T1000 (cell line): ENCODE data around the gene YIPF6.
"Not testable (repeated sequence)": the region's sequence is repeated elsewhere in the genome, so short reads cannot be mapped to it uniquely, and the experiment has no call there.

Experiments
- DNase-seq: peaks from one replicate; lab custom pipeline; 2025; ENCODE audit warnings: mixed read lengths; lab: John Stamatoyannopoulos, UW

The YIPF6 gene, protein sequence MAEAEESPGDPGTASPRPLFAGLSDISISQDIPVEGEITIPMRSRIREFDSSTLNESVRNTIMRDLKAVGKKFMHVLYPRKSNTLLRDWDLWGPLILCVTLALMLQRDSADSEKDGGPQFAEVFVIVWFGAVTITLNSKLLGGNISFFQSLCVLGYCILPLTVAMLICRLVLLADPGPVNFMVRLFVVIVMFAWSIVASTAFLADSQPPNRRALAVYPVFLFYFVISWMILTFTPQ

GRCh38 chrX:68498508-68499379 lies at the start of gene YIPF6:
Gene YIPF6, plus strand, starts transcription at chrX:68499051. Its CDS starts 16 bp downstream, at chrX:68499067.
- DNase-seq: peak; percentile 36

DNA sequence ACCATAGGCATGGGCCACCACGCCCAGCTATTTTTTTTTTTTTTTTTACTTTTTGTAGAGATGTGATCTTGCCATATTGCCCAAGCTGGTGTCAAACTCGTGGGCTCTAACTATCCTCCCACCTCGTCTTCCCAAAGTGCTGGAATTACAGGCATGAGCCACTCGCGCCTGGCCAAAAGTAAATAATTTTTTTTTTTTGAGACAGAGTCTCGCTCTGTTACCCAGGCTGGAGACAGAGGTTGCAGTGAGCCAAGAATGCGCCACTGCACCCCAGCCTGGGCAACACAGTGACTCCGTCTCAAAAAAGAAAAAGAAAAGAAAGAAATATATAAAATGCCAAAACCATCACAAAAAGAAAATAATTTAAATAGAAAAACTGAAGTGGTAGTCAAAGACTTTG lies 47.1 kb upstream of the YIPF6 start:
- DNase-seq: no peak

DNA sequence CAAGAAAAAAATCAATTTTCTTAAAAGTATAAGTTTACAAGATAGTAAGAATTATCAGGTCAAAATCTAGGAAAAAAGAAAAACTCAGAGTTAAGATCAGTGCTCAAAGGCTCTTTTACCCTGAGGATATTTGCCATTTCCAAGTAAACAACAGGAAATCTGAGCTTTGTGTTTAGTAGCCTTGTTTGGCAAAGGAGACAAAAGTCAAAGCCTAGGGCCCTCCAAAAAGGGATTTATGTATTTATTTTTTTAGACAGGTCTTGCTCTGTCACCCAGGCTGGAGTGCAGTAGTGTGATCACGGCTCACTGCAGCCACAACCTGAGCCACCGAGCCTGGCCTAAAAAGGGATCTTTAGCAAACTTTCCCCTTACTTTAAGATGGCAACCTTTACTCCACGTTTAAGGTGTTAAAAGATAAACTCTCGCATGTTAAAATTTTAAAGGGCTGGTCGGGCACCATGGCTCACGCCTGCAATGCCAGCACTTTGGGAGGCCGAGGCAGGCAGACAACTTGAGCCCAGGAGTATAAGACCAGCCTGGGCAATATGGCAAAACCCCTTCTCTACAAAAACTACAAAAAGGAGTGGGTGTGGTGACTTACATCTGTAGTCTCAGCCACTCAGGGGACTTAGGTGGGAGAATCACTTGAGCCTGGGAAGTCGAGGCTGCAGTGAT lies 44.2 kb upstream of the YIPF6 start:
- no peak for DNase-seq

DNA sequence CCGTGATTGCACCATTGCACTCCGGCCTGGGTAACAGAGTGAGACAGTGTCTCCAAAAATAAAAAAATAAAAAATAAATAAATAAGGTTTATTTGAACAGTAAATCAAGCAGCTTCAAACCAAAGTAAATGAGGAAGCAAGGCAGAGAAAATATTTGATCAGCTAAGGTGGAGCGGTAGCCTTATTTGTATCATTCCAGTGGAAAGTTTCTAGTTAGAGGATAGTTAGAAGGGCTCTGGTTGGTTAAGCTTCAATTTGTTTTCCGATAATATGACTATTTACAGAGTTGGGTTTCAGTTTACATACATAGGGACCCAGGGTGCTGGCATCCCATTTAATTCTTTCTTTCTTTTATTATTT lies 43.7 kb upstream of the YIPF6 start:
- no peak for DNase-seq

- no peak for DNase-seq
Observed at GRCh38 chrX:68461093-68461492, 37.8 kb upstream of the YIPF6 start.

DNA sequence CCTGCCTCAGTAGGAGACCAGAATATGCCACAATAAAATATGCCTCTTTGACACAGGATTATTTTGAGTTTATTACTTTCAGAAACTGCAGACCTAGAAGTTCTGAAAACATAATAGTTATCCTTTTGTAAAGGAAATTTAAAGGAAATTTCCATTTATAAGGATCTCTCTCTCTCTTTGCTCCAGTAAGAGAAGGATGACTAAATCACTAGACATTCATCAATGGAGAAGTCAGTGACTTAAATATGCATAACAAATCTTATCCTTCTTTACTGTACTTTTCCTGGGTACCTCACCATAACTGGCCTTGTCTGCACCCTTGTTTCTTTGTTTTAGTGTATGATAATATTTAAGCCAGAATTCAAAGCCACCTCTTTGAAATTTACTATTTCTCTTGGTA lies 37.3 kb upstream of the YIPF6 start:
- no peak for DNase-seq

DNA sequence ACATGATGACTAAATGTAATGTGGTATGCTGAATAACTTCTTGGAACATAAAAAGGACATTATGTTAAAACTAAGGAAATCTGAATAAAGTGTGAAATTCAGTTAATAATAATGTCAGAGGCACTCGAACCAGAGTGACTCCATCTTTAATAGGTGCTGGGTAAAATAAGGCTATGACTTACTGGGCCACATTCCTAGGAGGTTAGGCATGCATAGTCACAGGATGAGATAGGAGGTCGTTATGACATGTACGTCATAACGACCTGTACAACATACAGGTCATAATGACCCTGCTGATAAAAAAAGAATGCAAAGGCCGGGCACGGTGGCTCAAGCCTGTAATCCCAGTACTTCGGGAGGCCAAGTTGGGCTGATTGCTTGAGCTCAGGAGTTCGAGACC lies 36.7 kb upstream of the YIPF6 start:
- DNase-seq: no peak

- DNase-seq: no peak
Observed at GRCh38 chrX:68462653-68463052, 36.2 kb upstream of the YIPF6 start.

DNA sequence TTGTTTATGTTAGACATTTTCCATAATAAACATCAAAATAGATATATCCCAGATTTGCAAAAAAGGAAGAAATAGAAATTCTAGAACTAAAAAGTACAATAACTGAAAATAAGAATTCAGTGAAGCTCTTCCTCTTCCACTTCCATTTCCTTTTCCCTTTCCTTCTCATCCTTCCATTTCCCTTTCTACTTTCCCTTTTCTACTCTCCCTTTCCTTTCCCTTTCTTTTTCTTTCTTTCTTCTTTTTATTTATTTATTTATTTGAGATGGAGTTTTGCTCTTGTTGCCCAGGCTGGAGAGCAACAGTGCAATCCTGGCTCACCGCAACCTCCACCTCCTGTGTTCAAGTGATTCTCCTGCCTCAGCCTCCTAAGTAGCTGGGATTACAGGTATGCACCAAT lies 35.0 kb upstream of the YIPF6 start:
- DNase-seq: no peak

DNA sequence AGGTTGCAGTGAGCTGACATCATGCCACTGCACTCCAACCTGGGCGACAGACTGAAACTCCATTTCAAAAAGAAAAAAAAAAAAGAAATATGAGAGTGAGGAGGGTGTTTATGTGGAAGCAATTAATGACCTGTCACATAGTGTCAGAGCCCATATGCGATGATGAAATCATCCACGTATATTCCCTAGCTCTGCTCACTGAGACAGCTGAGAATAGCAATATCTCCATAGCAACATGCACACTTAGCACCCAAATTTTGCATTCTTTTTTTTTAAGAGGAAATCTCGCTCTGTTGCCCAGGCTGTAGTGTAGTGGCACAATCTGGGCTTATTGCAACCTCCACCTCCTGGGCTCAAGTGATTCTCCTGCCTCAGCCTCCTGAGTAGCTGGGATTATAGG lies 34.1 kb upstream of the YIPF6 start:
- no peak for DNase-seq

DNA sequence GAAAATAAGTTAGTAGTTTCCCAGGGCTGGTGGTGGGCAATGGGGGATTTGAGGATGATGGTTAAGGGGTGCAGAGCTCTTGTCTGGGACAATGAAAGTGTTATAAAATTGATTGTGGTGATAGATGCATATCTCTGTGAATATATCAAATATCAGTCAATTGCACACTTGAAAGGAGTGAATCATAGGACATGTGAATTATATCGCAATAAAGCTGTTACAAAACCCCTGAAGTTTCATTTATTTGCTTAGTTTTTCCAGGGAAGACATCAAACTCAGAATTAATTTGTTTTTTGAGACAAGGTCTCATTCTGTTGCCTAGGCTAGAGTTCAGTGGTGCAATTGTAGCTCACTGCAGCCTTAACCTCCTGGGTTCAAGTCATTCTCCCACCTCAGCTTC lies 17.9 kb upstream of the YIPF6 start:
- no peak for DNase-seq

- not testable (repeated sequence) for DNase-seq
Observed at GRCh38 chrX:68486198-68486597, 12.7 kb upstream of the YIPF6 start.

DNA sequence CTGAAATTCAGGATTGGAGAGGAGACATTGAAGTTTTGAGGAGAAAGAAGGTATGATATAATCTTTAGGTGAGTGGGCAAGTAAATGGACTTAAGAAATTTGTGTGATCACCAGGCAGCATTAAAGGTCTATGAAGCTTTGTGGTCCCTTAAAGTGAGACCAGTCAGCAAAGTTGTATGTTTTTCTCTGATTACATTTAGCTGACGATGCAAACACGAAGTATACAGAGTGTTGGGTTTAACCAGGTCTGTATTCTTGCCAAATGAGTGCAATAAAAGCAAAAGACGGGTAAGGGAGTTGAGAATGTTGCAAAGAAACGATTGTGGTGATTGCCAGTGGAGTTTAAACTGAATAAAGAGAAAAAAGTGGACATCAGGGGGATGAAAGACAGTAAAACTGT lies 11.6 kb upstream of the YIPF6 start:
- no peak for DNase-seq

GRCh38 chrX:68487924-68488323 lies 10.9 kb upstream of the YIPF6 start:
- DNase-seq: no peak

DNA sequence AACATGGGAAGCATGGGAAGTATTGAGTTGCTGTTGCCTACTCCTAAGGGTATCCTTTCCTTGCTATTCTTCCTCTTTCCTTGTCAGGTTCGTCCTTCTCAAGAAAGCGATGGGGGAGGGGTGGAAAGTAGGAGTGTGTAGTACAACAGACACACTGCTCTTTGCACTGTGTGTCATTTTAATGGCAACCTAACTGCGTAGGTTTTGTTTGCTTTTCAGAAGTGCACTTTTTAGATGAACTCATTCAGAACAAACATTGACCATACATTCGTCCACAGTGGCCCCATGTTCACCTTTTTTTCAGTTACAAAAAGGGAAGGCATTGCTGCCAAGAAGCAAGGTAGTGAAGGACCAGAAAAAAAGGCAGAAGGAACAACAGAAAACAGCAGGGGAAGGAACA lies 10.2 kb upstream of the YIPF6 start:
- no peak for DNase-seq

GRCh38 chrX:68490644-68491043 lies 8.2 kb upstream of the YIPF6 start:
- no peak for DNase-seq

DNA sequence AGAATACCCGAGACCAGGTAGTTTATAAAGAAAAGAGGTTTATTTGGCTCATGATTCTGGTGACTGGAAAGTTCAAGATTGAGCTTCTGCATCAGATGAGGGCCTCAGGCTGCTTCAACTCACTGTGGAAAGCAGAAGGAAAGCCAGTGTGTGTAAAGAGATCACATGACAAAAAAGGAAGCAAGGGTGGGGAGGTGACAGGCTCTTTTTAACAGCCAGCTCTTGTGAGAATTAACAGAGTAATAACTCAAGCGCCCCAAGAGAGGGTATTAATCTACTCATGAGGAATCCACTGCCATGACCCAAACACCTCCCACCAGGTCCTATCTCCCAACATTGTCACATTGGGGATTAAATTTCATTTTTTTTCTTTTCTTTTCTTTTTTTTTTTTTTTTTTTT lies 6.3 kb upstream of the YIPF6 start:
- DNase-seq: no peak

GRCh38 chrX:68493776-68494175 lies 5.1 kb upstream of the YIPF6 start:
- not testable (repeated sequence) for DNase-seq

DNA sequence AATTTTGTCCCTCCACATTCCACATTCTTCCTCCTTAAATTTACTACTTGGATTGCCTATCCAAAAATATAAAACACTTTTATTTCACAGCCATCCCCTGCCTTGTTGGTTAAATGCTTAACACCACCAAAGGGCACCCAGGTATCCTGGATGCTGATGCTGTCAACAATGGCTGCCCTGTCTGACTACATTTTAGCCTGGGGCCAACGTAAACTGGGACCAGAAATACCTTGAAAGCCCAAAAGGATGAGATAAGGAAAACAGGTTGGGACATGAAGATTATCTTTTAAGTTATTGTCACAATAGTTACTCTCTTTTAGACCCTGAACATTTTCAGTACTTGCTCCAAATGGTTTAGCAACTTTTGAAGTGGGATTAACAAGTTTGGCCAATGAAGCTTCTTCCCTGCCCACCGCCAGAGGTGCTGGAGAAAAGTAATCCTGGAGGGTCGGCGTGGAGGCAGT lies 775 bp upstream of the YIPF6 start:
- DNase-seq: no peak

DNA sequence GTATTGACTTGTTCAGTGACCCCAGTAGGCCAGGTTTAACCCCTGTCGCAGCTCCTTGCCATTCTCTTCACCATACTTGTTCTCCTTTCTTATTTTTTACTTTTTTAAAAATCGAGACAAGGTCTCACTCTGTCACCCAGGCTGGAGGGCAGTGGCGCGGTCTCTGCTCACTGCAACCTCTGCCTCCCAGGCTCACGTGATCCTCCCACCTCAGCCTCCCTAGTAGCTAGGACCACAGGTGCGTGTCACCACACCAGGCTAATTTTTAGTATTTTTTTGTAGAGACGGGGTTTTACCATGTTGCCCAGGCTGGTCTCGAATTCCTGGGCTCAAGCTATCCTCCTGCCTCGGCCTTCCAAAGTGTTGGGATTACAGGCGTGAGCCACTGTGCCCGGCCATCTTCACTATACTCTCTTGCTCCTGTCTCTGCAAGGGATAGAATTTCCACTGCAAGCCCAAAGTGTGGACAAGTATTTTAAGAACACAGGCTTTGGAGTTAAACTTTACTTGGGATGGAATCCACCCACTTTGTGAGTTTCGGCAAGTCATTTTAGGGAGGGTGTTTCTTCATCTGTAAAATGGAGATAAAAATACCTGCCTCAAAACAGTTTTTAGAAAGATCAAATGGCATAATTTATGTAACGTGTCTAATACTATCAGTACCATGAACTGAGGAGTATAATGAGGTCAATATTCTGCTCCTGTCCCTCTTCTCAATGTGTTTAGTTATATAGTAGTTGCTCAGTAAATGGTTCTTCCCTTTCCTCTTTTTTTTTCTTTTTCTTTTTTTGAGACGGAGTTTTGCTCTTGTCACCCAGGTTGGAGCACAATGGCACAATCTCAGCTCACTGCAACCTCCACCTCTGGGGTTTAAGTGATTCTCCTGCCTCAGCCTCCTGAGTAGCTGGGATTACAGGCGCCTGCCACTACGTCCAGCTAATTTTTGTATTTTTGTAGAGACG lies 973 bp downstream of the YIPF6 start:
- DNase-seq: no peak

- DNase-seq: no peak
Observed at GRCh38 chrX:68503836-68504636, 5.2 kb downstream of the YIPF6 start.
